ENCODE results near the gene DGKQ. TPM values are rescaled to one million over a fixed set of nuclear protein-coding genes. Genes with fewer than 3 reads are reported as not detected.
A peak's percentile ranks its signal among the peaks of the same experiment; 100 is the strongest.

The DGKQ gene
- total and polyA plus RNA-seq, 2 of the 13 experiments (the other 11 are each of a cell fraction or from before 2014, with no cell fraction given): 4.5 to 7.2 TPM

DNA sequence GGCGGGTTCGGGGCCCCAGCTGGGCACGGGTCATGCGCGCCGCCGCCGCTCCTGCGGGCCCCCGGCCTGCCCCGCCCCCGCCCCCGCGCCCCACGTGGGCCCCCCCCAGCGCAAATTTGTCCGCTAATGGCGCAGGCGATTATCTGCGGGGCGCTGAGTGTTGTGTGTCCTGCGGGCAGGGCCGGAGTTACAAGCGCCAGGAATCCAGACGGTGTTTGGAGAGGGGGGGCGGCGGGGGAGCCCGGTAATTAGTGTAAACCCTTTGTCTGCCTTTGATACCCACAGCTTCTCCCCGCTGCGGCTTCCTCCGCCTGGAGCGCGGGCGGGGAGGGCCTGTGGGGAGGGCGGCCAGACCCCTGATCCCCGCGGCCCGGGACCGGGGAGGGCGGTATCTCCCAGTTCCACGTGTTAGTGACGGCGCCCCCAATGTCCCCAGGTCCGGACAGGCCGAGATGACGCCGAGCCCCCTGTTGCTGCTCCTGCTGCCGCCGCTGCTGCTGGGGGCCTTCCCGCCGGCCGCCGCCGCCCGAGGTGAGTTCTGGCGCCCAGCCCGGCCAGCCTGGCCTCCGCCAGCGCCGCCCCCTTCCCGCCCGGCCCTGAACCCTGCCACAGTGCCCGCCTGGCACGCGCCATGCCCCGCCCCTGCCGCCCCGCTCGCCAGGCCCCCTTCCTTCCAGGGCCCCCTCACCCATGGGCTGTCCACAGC, 38.8 kb upstream of the DGKQ start (continued):
- TF ChIP-seq, protein P1, sequence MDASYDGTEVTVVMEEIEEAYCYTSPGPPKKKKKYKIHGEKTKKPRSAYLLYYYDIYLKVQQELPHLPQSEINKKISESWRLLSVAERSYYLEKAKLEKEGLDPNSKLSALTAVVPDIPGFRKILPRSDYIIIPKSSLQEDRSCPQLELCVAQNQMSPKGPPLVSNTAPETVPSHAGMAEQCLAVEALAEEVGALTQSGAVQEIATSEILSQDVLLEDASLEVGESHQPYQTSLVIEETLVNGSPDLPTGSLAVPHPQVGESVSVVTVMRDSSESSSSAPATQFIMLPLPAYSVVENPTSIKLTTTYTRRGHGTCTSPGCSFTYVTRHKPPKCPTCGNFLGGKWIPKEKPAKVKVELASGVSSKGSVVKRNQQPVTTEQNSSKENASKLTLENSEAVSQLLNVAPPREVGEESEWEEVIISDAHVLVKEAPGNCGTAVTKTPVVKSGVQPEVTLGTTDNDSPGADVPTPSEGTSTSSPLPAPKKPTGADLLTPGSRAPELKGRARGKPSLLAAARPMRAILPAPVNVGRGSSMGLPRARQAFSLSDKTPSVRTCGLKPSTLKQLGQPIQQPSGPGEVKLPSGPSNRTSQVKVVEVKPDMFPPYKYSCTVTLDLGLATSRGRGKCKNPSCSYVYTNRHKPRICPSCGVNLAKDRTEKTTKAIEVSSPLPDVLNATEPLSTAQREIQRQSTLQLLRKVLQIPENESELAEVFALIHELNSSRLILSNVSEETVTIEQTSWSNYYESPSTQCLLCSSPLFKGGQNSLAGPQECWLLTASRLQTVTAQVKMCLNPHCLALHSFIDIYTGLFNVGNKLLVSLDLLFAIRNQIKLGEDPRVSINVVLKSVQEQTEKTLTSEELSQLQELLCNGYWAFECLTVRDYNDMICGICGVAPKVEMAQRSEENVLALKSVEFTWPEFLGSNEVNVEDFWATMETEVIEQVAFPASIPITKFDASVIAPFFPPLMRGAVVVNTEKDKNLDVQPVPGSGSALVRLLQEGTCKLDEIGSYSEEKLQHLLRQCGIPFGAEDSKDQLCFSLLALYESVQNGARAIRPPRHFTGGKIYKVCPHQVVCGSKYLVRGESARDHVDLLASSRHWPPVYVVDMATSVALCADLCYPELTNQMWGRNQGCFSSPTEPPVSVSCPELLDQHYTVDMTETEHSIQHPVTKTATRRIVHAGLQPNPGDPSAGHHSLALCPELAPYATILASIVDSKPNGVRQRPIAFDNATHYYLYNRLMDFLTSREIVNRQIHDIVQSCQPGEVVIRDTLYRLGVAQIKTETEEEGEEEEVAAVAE (CRISPR knock-in tag; IDR thresholded peaks at IDR 0.05; ENCODE audit: borderline replicate concordance): no peak
- no peak for TF ChIP-seq RORA (CRISPR knock-in tag; IDR thresholded peaks at IDR 0.05)
- TF ChIP-seq, protein P2, sequence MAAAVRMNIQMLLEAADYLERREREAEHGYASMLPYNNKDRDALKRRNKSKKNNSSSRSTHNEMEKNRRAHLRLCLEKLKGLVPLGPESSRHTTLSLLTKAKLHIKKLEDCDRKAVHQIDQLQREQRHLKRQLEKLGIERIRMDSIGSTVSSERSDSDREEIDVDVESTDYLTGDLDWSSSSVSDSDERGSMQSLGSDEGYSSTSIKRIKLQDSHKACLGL (CRISPR knock-in tag; IDR thresholded peaks at IDR 0.05): peak; percentile 22; the same call in 1 of the 2 replicates
- TF ChIP-seq TRIM24 (CRISPR knock-in tag; IDR thresholded peaks at IDR 0.05): no peak
- TF ChIP-seq CENPX (CRISPR knock-in tag; IDR thresholded peaks at IDR 0.05): no peak
- TF ChIP-seq ZNF737 (CRISPR knock-in tag; IDR thresholded peaks at IDR 0.05; ENCODE audit: borderline replicate concordance): no peak
- TF ChIP-seq CCAR2 (optimal IDR thresholded peaks at IDR 0.05; ENCODE audit: low read depth, low read length): no peak
- no peak for TF ChIP-seq SATB2 (CRISPR knock-in tag; IDR thresholded peaks at IDR 0.05)
- no peak for TF ChIP-seq NCOR1 (IDR thresholded peaks at IDR 0.05; ENCODE audit: borderline replicate concordance, low read length)
- no peak for TF ChIP-seq ETV6 (CRISPR knock-in tag; conservative IDR thresholded peaks at IDR 0.05)
- TF ChIP-seq TBL1XR1 (IDR thresholded peaks at IDR 0.05; ENCODE audit: borderline replicate concordance, low read length, partially characterized antibody): no peak
- TF ChIP-seq ZFP36 (IDR thresholded peaks at IDR 0.05; ENCODE audit: borderline replicate concordance, low read depth, low read length, partially characterized antibody): no peak
- no peak for TF ChIP-seq KDM4B (CRISPR knock-in tag; IDR thresholded peaks at IDR 0.05)
- TF ChIP-seq CC2D1A (CRISPR knock-in tag; IDR thresholded peaks at IDR 0.05): no peak
- TF ChIP-seq U2AF2 (IDR thresholded peaks at IDR 0.05; ENCODE audit: low read depth, low read length): no peak
- TF ChIP-seq PHF21A (CRISPR knock-in tag; IDR thresholded peaks at IDR 0.05): no peak
- TF ChIP-seq ZNF207 (IDR thresholded peaks at IDR 0.05; ENCODE audit: borderline replicate concordance): no peak
- no peak for TF ChIP-seq IRX3 (CRISPR knock-in tag; IDR thresholded peaks at IDR 0.05; ENCODE audit: borderline replicate concordance, low read depth)
- TF ChIP-seq ATRX (CRISPR knock-in tag; IDR thresholded peaks at IDR 0.05; ENCODE audit: borderline replicate concordance): no peak
- no peak for TF ChIP-seq EED (CRISPR knock-in tag; IDR thresholded peaks at IDR 0.05)
- TF ChIP-seq, protein P3, sequence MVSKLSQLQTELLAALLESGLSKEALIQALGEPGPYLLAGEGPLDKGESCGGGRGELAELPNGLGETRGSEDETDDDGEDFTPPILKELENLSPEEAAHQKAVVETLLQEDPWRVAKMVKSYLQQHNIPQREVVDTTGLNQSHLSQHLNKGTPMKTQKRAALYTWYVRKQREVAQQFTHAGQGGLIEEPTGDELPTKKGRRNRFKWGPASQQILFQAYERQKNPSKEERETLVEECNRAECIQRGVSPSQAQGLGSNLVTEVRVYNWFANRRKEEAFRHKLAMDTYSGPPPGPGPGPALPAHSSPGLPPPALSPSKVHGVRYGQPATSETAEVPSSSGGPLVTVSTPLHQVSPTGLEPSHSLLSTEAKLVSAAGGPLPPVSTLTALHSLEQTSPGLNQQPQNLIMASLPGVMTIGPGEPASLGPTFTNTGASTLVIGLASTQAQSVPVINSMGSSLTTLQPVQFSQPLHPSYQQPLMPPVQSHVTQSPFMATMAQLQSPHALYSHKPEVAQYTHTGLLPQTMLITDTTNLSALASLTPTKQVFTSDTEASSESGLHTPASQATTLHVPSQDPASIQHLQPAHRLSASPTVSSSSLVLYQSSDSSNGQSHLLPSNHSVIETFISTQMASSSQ (IDR thresholded peaks at IDR 0.05; ENCODE audit: low read depth): no peak
- TF ChIP-seq, protein P3 (CRISPR knock-in tag; IDR thresholded peaks at IDR 0.05; ENCODE audit: borderline replicate concordance): no peak
